CD4-positive, alpha-beta T cell treated with Interleukin-2 at 100 ng/mL for 4 hours (primary cell): Measurements from ENCODE around the gene BDP1.
"Not testable (repeated sequence)": the region's sequence is repeated elsewhere in the genome, so short reads cannot be mapped to it uniquely, and the experiment has no call there.

ENCODE experiments used
- DNase-seq: peaks from one replicate; pipeline ENCODE4 v3.0.0-alpha.2; 2020; ENCODE audit warnings: low spot score

BDP1 gene

GRCh38 chr5:71455427-71456361 is at the start of gene BDP1:
Gene BDP1 (plus strand): TSS chr5:71455651. CDS start chr5:71455878, 227 bp downstream.
- DNase-seq, result peak; percentile 97

GRCh38 chr5:71410088-71410487 is 45.4 kb upstream of the BDP1 start:
- not testable (repeated sequence) for DNase-seq

GRCh38 chr5:71415626-71416025 is 39.8 kb upstream of the BDP1 start:
- not testable (repeated sequence) for DNase-seq

GRCh38 chr5:71418026-71418425 is 37.4 kb upstream of the BDP1 start:
- not testable (repeated sequence) for DNase-seq

- not testable (repeated sequence) for DNase-seq
Measured at GRCh38 chr5:71421278-71421677, 34.2 kb upstream of the BDP1 start.

GRCh38 chr5:71423896-71424295 is 31.6 kb upstream of the BDP1 start:
- DNase-seq, result not testable (repeated sequence)

- not testable (repeated sequence) for DNase-seq
Measured at GRCh38 chr5:71426686-71427474, 28.6 kb upstream of the BDP1 start.

GRCh38 chr5:71432410-71432809 is 23.0 kb upstream of the BDP1 start:
- DNase-seq, result not testable (repeated sequence)

- not testable (repeated sequence) for DNase-seq
Measured at GRCh38 chr5:71434825-71435224, 20.6 kb upstream of the BDP1 start.

- DNase-seq, result not testable (repeated sequence)
Measured at GRCh38 chr5:71441564-71441963, 13.9 kb upstream of the BDP1 start.

- DNase-seq, result not testable (repeated sequence)
Measured at GRCh38 chr5:71443891-71444290, 11.6 kb upstream of the BDP1 start.

- not testable (repeated sequence) for DNase-seq
Measured at GRCh38 chr5:71445015-71445414, 10.4 kb upstream of the BDP1 start.

GRCh38 chr5:71445523-71446152 is 9.8 kb upstream of the BDP1 start:
- DNase-seq, result not testable (repeated sequence)

GRCh38 chr5:71446540-71447216 is 8.8 kb upstream of the BDP1 start:
- not testable (repeated sequence) for DNase-seq

GRCh38 chr5:71447218-71447808 is 8.1 kb upstream of the BDP1 start:
- DNase-seq, result peak; percentile 52

GRCh38 chr5:71452876-71453275 is 2.6 kb upstream of the BDP1 start:
- DNase-seq, result no peak

- no peak for DNase-seq
Measured at GRCh38 chr5:71454913-71455312, 538 bp upstream of the BDP1 start.

GRCh38 chr5:71456362-71456743 is 902 bp downstream of the BDP1 start:
- DNase-seq, result no peak

GRCh38 chr5:71457106-71457505 is 1.7 kb downstream of the BDP1 start:
- no peak for DNase-seq

- DNase-seq, result no peak
Measured at GRCh38 chr5:71460693-71461092, 5.2 kb downstream of the BDP1 start.

GRCh38 chr5:71461360-71461759 is 5.9 kb downstream of the BDP1 start:
- no peak for DNase-seq
